ENCODE data around the gene VWA5A. TPM values are rescaled to one million over a fixed set of nuclear protein-coding genes. Genes with fewer than 3 reads are reported as not detected.

Gene VWA5A
- total RNA-seq, 1 donor from 2014 or later, result 11.0 TPM

Other genes with a start within 250 kb of the VWA5A start
- not detected for gene TMEM225, start 229.8 kb upstream of the VWA5A start, total RNA-seq
- gene OR8D4, start 213.3 kb upstream of the VWA5A start, total RNA-seq, result not detected
- gene OR4D5, start 175.8 kb upstream of the VWA5A start, total RNA-seq, result under 0.01 TPM
- gene OR6T1, start 171.6 kb upstream of the VWA5A start, total RNA-seq, result not detected
- not detected for gene OR10S1, start 137.7 kb upstream of the VWA5A start, total RNA-seq
- not detected for gene OR10G6, start 120.3 kb upstream of the VWA5A start, total RNA-seq
- gene OR10G4, start 102.5 kb upstream of the VWA5A start, total RNA-seq, result not detected
- gene OR10G9, start 92.4 kb upstream of the VWA5A start, total RNA-seq, result not detected
- not detected for gene OR10G8, start 88.7 kb upstream of the VWA5A start, total RNA-seq
- not detected for gene OR10G7, start 74.1 kb upstream of the VWA5A start, total RNA-seq
- gene OR10D3, start 67.9 kb downstream of the VWA5A start, total RNA-seq, result not detected
- gene OR8G1, start 125.6 kb downstream of the VWA5A start, total RNA-seq, result not detected
- not detected for gene OR8G5, start 140.9 kb downstream of the VWA5A start, total RNA-seq
- not detected for gene OR8D1, start 198.5 kb downstream of the VWA5A start, total RNA-seq
- not detected for gene OR8D2, start 204.7 kb downstream of the VWA5A start, total RNA-seq

Measured in frontal cortex (tissue), 1 donor.